NOMO-1 treated with dmso at 0.1 percent for 144 hours (cell line): ENCODE results near the gene DDX24.

Experiments
- DNase-seq: peaks from one replicate; lab custom pipeline; 2025; ENCODE audit not compliant: unreplicated experiment; lab: John Stamatoyannopoulos, UW

The DDX24 gene, protein sequence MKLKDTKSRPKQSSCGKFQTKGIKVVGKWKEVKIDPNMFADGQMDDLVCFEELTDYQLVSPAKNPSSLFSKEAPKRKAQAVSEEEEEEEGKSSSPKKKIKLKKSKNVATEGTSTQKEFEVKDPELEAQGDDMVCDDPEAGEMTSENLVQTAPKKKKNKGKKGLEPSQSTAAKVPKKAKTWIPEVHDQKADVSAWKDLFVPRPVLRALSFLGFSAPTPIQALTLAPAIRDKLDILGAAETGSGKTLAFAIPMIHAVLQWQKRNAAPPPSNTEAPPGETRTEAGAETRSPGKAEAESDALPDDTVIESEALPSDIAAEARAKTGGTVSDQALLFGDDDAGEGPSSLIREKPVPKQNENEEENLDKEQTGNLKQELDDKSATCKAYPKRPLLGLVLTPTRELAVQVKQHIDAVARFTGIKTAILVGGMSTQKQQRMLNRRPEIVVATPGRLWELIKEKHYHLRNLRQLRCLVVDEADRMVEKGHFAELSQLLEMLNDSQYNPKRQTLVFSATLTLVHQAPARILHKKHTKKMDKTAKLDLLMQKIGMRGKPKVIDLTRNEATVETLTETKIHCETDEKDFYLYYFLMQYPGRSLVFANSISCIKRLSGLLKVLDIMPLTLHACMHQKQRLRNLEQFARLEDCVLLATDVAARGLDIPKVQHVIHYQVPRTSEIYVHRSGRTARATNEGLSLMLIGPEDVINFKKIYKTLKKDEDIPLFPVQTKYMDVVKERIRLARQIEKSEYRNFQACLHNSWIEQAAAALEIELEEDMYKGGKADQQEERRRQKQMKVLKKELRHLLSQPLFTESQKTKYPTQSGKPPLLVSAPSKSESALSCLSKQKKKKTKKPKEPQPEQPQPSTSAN

GRCh38 chr14:94080621-94081385, at the start of gene DDX24, which contains the start of gene IFI27L1:
Gene DDX24 (minus strand): TSS chr14:94081202. CDS start chr14:94079742, 1,460 bp downstream.
Gene IFI27L1 (plus strand): TSS chr14:94081310. CDS start chr14:94096938, 15,628 bp downstream.
- DNase-seq: peak; percentile 89

DNA sequence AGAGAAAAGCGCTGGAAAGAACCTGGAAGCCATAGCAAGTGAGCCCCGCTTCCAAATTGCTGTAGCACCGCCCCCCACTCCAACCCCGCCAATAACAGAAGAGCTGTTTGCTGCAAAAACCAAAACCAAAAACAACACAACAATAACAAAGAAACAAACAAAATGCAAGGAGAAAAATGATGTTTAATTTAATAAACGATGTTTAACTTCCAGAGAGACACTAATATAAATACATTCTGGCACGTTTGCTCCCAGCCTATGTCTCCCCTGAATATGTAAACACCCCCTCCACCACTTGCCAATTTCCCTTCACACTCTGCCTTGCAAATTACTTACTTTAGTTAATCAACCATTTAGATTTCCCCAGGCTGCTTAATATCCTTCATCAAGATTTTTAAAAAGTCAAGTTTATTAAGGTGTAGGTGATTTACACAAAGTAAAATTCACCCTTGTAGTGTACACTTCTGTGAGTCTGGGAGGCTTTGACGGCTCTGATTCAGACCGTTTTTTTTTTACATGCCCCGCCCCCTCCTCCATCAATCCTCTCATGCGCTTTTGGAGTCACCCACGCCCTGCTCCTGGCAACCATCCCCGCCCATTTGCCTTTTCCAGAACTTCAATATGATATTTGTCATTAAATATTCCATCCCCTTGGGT, 48.9 kb upstream of the DDX24 start:
- DNase-seq: no peak

- peak; percentile 48 for DNase-seq
These were observed 48.2 kb upstream of the DDX24 start, which contains the start of gene IFI27L2 for GRCh38 chr14:94129111-94129757. Gene IFI27L2 (minus strand): TSS chr14:94129604. CDS start chr14:94129564, 40 bp downstream.

DNA sequence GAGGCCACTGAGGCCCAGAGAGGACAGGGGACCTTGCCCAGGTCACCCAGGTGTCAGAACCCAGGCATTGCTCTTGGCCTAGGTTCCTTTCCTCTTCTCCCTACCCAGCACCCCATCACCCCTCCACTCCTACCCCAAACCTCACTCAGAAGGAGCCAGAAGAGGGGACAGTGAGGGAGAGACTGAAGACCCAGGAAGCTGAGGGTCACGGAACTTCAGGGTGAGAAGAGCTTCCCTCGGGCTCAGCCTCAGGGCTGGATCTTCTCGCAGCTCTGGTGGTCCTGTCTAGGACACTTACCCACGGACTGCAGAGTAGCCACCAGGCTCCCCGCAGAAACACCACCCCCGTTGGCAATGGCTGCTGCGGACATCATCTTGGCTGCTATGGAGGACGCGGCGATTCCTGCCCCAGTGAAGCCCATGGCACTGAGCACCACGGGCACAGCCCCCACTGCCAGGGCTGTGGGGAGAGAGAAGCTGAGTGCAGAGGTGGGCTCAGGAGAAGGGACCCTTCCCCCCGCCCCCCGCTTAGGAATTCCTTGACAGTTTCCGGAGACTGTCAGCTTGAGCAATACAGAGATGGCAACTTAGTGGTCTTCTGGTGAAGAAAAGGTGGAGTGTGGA, 47.3 kb upstream of the DDX24 start:
- DNase-seq: no peak

DNA sequence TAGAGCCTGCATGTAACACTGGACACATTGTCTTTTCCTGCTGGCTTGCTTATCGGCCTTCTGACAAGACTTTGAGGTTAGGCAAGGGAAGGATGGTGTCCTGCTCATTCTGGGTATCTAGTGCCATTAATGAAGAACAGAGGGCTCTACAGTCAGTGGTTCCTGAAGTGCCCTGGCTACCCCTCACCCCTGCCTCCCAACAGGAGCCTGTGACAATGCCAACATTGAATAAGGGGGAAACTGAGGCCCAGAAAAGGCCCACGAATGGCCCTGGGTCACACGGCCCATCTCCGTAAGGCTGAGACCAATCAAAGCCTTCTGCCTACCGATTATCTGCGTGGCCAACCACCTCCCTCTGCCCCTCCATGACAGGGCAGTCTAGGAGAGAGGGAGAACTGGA, 46.3 kb upstream of the DDX24 start:
- no peak for DNase-seq

GRCh38 chr14:94126800-94127199, 45.8 kb upstream of the DDX24 start:
- no peak for DNase-seq

DNA sequence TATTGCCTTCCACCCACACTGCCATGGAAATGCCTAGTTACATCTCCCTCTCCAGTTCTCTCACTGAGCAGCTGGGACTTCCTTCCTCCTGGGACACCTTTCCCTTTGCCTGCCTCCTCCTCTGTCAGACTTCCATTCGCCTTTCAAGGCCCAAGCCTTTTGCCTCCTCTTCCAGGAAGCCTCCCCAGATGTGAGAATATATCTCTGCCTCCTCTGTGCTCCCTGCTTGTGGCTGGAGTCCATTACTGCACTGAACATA, 45.3 kb upstream of the DDX24 start:
- no peak for DNase-seq

GRCh38 chr14:94125659-94126418, 44.8 kb upstream of the DDX24 start:
- no peak for DNase-seq

GRCh38 chr14:94124582-94125377, 43.8 kb upstream of the DDX24 start:
- DNase-seq: no peak

DNA sequence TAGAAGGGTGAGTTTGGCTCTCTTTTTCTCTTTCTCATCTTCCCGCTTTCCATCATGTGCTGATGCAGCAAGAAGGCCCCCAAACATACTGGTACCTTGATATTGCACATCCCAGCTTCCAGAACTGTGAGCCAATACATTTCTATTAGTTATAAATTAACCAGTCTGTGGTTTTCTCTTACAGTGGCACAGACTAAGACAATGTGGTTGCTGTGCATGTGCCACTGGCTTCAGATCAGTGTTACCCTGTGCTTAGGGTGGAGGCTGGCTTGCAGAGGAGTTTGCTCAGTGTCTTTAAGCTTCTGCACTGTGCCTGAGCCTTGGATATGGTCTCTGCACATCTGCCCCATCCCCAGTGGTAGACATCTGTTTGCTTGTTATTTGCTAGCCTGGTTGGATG, 42.9 kb upstream of the DDX24 start:
- no peak for DNase-seq

DNA sequence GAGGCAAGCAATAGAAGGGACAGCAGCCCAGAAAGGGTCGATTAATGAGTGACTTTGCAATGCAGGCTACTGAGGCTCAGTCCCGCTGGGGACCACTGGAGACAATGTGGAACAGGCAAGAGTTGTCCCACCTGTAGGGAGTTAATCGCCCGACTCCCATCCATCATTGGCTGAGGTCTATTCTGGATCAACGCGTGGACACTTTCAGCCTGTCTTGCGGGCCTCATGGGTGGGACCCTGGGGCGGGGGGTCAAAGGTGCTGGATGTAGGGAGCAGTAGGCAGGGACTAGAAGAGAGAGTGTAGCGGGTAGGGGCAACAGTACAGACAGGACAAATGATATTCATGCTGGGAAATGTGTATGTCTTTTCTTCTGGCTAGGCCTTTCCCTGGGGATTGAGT, 42.3 kb upstream of the DDX24 start:
- no peak for DNase-seq

- no peak for DNase-seq
These were observed 41.4 kb upstream of the DDX24 start for GRCh38 chr14:94122438-94122837.

- no peak for DNase-seq
These were observed 40.5 kb upstream of the DDX24 start for GRCh38 chr14:94121485-94121884.

- no peak for DNase-seq
These were observed 39.8 kb upstream of the DDX24 start for GRCh38 chr14:94120667-94121340.

DNA sequence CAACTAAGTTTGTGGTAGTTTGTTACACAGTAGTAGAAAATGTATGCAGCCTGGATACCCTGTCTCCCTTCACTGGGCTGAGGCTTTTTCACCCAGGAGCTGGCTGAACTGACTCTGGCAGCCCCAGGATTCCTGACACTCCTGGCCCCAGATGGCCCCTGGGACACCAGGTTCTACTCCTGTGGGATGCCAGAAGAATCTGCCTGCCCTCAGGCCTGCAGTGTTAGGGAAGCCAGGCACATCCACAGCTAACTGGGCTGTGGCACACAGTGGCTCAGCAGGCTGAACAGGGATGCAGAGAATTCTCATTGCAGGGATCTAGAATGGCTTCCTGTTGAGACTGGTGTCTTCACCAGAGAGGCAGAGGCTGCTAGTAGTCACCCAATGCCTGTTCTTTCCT, 38.1 kb upstream of the DDX24 start:
- DNase-seq: no peak

GRCh38 chr14:94117856-94118255, 36.9 kb upstream of the DDX24 start:
- no peak for DNase-seq

DNA sequence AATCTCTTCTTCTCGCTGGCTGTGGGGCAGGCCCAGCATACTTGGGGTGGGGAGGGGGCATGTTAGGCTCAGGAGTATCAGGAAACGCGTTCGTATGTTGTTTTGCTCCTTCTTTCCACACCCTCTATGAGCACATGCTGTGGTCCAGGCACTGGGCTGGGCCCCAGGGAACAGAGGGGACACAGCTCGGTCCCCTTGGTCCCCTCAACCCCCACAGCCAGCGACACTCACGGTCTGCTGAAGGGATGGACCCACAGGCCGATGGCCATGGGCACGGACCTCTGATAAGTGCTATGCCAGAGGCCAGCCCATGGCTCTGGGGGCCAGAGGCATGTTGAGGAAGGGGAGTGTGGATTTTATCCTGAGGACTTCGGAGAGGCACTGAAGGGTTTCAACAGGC, 35.7 kb upstream of the DDX24 start:
- DNase-seq: no peak

DNA sequence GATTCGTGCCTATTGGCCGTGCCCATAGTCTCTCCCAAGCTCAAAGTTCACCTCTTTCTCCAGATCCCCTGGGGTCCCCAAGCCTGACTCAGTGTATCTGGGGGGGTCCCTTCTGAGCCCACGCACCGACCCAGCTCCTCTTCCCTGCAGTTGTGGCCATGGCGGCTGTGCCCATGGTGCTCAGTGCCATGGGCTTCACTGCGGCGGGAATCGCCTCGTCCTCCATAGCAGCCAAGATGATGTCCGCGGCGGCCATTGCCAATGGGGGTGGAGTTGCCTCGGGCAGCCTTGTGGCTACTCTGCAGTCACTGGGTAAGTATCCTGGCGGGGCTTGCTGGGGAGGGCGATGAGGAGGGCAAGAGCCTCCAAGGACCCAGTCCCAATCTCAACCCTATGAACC, 34.6 kb upstream of the DDX24 start:
- no peak for DNase-seq
